Fibroblast of the aortic adventitia (primary cell): ENCODE measurements around the gene CHORDC1. TPM values are rescaled to one million over a fixed set of nuclear protein-coding genes. Genes with fewer than 3 reads are reported as not detected.

Source experiments
- DNase-seq: peaks from one replicate; pipeline ENCODE4 v3.0.0-alpha.2; 2010; ENCODE audit warnings: low read depth
- H3K4me3 ChIP-seq: 2 replicates; pipeline ENCODE4 v1.5.1; 2011; ENCODE audit warnings: low read depth, mild to moderate bottlenecking, control low read depth, low read length, moderate library complexity
- total RNA-seq: library from RNA; depleted of rRNA; stranded (reverse); fragments of >200 nt; gene quantifications from 2 replicates; pipeline ENCODE4 v1.2.3, GENCODE V29; 2012; ENCODE audit warnings: low replicate concordance
- TF ChIP-seq, protein P1 (sequence below): IDR thresholded peaks from 2 replicates; pipeline ENCODE4 v1.5.1; 2011; ENCODE audit warnings: mild to moderate bottlenecking, low read length, control low read depth, inconsistent platforms; ENCODE audit not compliant: insufficient read depth

The CHORDC1 gene
- total RNA-seq, 1 donor, result 39.9 TPM

DNA sequence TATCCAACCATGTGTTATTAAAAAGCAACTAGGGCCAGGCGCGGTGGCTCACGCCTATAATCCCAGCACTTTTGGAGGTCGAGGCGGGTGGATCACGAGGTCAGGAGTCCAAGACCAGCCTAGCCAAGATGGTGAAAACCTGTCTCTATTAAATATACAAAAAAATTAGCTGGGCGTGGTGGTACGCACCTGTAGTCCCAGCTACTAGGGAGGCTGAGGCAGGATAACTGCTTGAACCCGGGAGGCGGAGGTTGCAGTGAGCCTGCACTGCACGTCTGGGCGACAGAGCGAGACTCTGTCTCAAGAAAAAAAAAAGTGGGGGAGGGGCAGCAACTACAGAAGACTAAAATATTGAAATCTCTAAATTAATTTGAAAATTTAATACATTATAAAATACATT lies 18.4 kb downstream of the CHORDC1 start:
- no peak overlapping the region for H3K4me3 ChIP-seq
- TF ChIP-seq, protein P1, sequence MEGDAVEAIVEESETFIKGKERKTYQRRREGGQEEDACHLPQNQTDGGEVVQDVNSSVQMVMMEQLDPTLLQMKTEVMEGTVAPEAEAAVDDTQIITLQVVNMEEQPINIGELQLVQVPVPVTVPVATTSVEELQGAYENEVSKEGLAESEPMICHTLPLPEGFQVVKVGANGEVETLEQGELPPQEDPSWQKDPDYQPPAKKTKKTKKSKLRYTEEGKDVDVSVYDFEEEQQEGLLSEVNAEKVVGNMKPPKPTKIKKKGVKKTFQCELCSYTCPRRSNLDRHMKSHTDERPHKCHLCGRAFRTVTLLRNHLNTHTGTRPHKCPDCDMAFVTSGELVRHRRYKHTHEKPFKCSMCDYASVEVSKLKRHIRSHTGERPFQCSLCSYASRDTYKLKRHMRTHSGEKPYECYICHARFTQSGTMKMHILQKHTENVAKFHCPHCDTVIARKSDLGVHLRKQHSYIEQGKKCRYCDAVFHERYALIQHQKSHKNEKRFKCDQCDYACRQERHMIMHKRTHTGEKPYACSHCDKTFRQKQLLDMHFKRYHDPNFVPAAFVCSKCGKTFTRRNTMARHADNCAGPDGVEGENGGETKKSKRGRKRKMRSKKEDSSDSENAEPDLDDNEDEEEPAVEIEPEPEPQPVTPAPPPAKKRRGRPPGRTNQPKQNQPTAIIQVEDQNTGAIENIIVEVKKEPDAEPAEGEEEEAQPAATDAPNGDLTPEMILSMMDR, result no peak

DNA sequence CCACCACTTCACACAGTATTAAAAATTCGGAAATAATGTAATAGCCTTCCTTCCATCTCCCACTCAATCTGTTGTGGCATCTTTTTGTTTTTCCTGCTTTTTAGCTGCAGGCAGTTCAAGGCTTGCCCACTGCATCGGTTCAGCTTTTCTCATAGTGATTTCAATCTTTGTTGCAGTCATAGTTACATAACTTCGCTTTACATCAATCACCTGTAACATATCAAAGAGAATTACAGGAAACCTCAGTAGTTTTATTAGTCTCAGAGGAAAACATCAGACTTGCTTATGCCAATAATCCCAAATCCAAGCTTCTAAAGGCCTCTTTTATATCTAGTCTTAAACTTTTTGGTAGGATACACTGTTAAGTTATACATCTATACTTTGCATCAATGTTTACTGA lies 20.5 kb downstream of the CHORDC1 start:
- TF ChIP-seq, protein P1, result no peak
- H3K4me3 ChIP-seq, result no peak overlapping the region
- no peak for DNase-seq

More for the DNA sequence above, 18.4 kb downstream of the CHORDC1 start:
- DNase-seq, result no peak

DNA sequence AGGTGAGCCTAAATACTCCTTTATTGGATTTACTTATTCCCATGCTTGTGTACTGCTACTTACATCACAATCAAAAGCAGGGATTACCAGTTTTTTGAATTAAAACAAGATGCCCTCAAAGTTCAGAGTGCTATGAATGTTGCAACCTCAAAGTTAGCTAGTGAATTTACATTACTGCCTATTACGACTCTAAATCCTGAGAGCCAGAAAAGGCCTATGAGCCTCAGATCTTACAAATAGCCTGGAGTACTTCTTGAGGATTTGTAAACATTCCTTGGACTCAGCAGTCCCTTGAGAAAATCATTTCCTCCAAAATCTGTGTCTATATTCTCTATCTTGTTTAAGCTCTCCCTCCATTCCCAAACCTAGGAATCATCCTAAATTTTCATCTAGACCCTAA lies 25.5 kb downstream of the CHORDC1 start:
- H3K4me3 ChIP-seq, result no peak overlapping the region
- no peak for DNase-seq
- TF ChIP-seq, protein P1, result no peak

DNA sequence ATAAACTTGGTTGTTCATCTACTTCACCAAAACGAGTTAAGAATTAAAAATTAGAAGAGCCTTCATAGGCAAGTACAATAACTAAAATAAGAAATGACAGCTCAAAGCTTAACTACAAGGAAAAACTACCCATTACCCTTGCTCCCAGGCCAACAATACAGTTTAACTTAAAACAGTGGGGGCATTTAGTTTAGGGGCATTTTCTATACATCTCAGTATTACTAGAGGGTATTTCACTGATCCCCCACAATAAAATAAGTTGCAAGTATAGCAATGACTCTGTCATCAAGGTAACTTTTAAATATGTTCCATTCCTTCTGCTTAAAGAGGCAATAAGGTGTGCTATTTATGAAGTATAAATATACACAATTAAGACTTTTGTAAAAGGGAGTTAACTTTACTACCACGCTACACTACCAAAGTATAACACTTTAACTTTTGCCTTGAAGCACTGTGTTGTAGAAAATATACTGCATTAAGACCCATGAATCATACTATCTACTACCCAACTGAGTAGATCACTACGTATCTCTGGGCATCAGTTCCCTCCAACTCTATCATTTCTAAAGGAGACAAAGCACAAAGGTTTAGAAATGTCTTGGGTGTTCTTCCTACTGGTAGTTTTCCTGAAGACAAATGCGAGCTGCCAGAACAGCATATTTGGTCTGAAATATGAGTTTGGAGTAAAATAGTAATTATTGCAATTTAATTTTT lies 29.8 kb downstream of the CHORDC1 start:
- H3K4me3 ChIP-seq, result no peak overlapping the region
- TF ChIP-seq, protein P1, result no peak
- DNase-seq, result no peak

DNA sequence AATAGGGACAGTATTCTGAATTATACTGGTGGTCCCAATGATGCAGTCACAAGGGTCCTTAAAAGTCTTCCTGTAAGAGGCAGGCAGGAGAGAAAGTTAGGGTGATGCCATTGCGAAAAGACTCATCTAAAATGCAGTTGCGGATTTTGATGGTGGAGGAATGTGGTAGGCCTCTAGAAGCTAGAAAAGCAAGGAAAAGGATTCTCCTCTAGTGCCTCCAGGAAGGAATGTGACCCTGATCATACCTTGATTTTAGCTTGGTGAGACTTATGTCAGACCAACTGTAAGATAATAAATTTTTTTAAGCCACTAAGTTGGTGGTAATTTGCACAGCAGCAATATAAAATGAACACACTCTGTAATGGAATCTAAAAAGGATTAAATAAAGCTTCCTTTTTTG lies 33.8 kb downstream of the CHORDC1 start:
- no peak for DNase-seq
- TF ChIP-seq, protein P1, result no peak
- no peak overlapping the region for H3K4me3 ChIP-seq

DNA sequence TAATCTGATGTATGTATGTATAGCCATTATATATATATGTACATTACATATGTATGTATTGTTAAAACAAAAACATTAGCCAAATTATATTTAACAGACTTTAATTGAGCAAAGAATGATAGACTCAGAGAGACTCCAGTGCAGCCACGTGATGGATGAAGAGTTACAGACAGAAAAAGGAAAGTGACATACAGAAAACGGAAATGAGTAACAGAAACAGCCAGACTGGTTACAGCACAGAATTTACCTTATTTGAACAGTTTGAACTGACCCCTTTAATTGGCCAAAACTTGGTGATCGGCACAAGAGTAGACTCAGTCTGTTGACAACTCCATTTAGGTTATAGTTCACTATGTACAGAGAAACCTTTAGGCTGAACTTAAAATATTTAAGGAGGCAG lies 35.0 kb downstream of the CHORDC1 start:
- TF ChIP-seq, protein P1, result no peak
- no peak overlapping the region for H3K4me3 ChIP-seq
- no peak for DNase-seq

DNA sequence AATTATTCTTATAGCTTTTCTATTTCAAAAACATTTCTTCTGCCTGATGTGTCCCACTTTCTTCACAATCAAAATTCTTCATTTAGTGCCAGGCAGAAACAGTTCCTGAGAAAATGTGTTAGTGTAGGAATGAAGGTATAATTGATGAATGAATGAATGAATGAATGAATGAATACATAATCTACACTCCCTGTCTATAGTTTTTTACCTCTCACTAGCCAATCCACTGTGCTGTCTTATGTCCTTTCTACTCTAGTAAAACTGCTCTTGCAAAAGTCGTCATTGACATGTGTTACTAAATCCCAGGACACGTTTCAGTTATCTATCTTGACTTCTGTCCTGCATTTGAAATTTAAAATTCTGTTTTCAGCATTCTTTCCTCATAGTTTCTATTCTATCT lies 42.9 kb downstream of the CHORDC1 start:
- TF ChIP-seq, protein P1, result no peak
- no peak overlapping the region for H3K4me3 ChIP-seq
- DNase-seq, result no peak
